WTC11 (cell line): ENCODE data around the gene MRGPRF. TPM values are rescaled to one million over a fixed set of nuclear protein-coding genes. Genes with fewer than 3 reads are reported as not detected.

ENCODE experiments used
- ATAC-seq: fragments of 200-7000 bp; cut with Tn5 transposase; 2 replicates; pipeline ENCODE4 v1.10.0; 2021; ENCODE audit warnings: mild to moderate bottlenecking, moderate library complexity
- CTCF ChIA-PET: fragments of 300-600 bp; sonication (Branson Sonifier 250); formaldehyde crosslinking; loops from one replicate; lab custom pipeline; 2021; ENCODE audit warnings: antibody characterized with exemption; lab: Charles Lee
- POLR2A ChIA-PET: fragments of 350-600 bp; sonication (Branson Sonifier 250); formaldehyde crosslinking; loops from one replicate; lab custom pipeline; 2021; ENCODE audit warnings: antibody characterized with exemption; lab: Charles Lee
- DNase-seq: peaks from one replicate; pipeline ENCODE4 v3.0.0; 2021; ENCODE audit warnings: low spot score
- H3K27ac Mint-ChIP-seq: 2 replicates; pipeline ENCODE4 v1.8.0; 2021; ENCODE audit warnings: mixed read lengths
- H3K27me3 Mint-ChIP-seq: 2 replicates; pipeline ENCODE4 v1.8.0; 2021; ENCODE audit warnings: low read depth, mild to moderate bottlenecking, moderate library complexity, mixed read lengths
- H3K36me3 Mint-ChIP-seq: 2 replicates; pipeline ENCODE4 v1.8.0; 2021; ENCODE audit warnings: mixed read lengths
- H3K4me1 Mint-ChIP-seq: 2 replicates; pipeline ENCODE4 v1.8.0; 2022; ENCODE audit warnings: mixed read lengths
- H3K4me3 Mint-ChIP-seq: 2 replicates; pipeline ENCODE4 v1.8.0; 2021; ENCODE audit warnings: mild to moderate bottlenecking, moderate library complexity, mixed read lengths
- H3K9me3 Mint-ChIP-seq: 2 replicates; pipeline ENCODE4 v1.8.0; 2021; ENCODE audit warnings: mixed read lengths
- ARID4B ChIP-seq: sonication (generic); formaldehyde crosslinking; IDR thresholded peaks from 2 replicates; pipeline ENCODE4 v1.8.0; 2023; ENCODE audit warnings: missing genetic modification reagents, mild to moderate bottlenecking, borderline replicate concordance
- CREM ChIP-seq: sonication (generic); formaldehyde crosslinking; IDR thresholded peaks from 2 replicates; pipeline ENCODE4 v1.8.1; 2022; ENCODE audit warnings: mild to moderate bottlenecking, missing genetic modification reagents, moderate library complexity
- E2F4 ChIP-seq: sonication (generic); formaldehyde crosslinking; IDR thresholded peaks from 2 replicates; pipeline ENCODE4 v1.8.1; 2022; ENCODE audit warnings: low read depth, mild to moderate bottlenecking, moderate library complexity, missing genetic modification reagents, borderline replicate concordance
- FOXK1 ChIP-seq: sonication (generic); formaldehyde crosslinking; IDR thresholded peaks from 2 replicates; pipeline ENCODE4 v1.8.0; 2022; ENCODE audit warnings: mild to moderate bottlenecking, moderate library complexity, missing genetic modification reagents
- FOXP4 ChIP-seq: sonication (generic); formaldehyde crosslinking; IDR thresholded peaks from 2 replicates; pipeline ENCODE4 v1.8.0; 2022; ENCODE audit warnings: mild to moderate bottlenecking, missing genetic modification reagents
- HMGA2 ChIP-seq: fragments of 250-450 bp; sonication (Bioruptor Pico); IDR thresholded peaks from 2 replicates; pipeline ENCODE4 v1.4.0; 2021; ENCODE audit warnings: mild to moderate bottlenecking, moderate library complexity
- IRF1 ChIP-seq: sonication (generic); formaldehyde crosslinking; IDR thresholded peaks from 2 replicates; pipeline ENCODE4 v1.8.0; 2023; ENCODE audit warnings: missing genetic modification reagents
- MXD4 ChIP-seq: fragments of 250-450 bp; sonication (Bioruptor Pico); IDR thresholded peaks from 2 replicates; pipeline ENCODE4 v1.8.0; 2021; ENCODE audit warnings: mild to moderate bottlenecking, moderate library complexity, borderline replicate concordance
- NFE2L1 ChIP-seq: sonication (generic); formaldehyde crosslinking; IDR thresholded peaks from 2 replicates; pipeline ENCODE4 v1.8.1; 2023; ENCODE audit warnings: missing genetic modification reagents
- NR1H2 ChIP-seq: sonication (generic); formaldehyde crosslinking; IDR thresholded peaks from 2 replicates; pipeline ENCODE4 v1.9.0; 2021; ENCODE audit warnings: mild to moderate bottlenecking, moderate library complexity, missing genetic modification reagents
- NR2C2 ChIP-seq: sonication (generic); formaldehyde crosslinking; IDR thresholded peaks from 2 replicates; pipeline ENCODE4 v1.8.0; 2022; ENCODE audit warnings: mild to moderate bottlenecking, missing genetic modification reagents
- OVOL2 ChIP-seq: fragments of 250-450 bp; sonication (Bioruptor Pico); IDR thresholded peaks from 2 replicates; pipeline ENCODE4 v1.9.0; 2021; ENCODE audit warnings: mild to moderate bottlenecking, borderline replicate concordance
- SMAD3 ChIP-seq: sonication (generic); formaldehyde crosslinking; IDR thresholded peaks from 2 replicates; pipeline ENCODE4 v1.8.0; 2022; ENCODE audit warnings: missing genetic modification reagents, mild to moderate bottlenecking, borderline replicate concordance
- SP1 ChIP-seq: sonication (generic); formaldehyde crosslinking; conservative IDR thresholded peaks from 2 replicates; pipeline ENCODE4 v1.8.1; 2022; ENCODE audit warnings: missing genetic modification reagents
- STAT6 ChIP-seq: sonication (generic); formaldehyde crosslinking; conservative IDR thresholded peaks from 2 replicates; pipeline ENCODE4 v1.8.1; 2023; ENCODE audit warnings: mild to moderate bottlenecking, low read depth, missing genetic modification reagents, moderate library complexity
- TCF7 ChIP-seq: sonication (generic); formaldehyde crosslinking; IDR thresholded peaks from 2 replicates; pipeline ENCODE4 v1.8.0; 2022; ENCODE audit warnings: mild to moderate bottlenecking, low read depth, missing genetic modification reagents, moderate library complexity
- ZBTB43 ChIP-seq: sonication (generic); formaldehyde crosslinking; IDR thresholded peaks from 2 replicates; pipeline ENCODE4 v1.8.1; 2023; ENCODE audit warnings: mild to moderate bottlenecking, missing genetic modification reagents
- ZNF425 ChIP-seq: fragments of 250-450 bp; sonication (Bioruptor Pico); conservative IDR thresholded peaks from 2 replicates; pipeline ENCODE4 v1.9.0; 2021; ENCODE audit warnings: mild to moderate bottlenecking
- ZNF532 ChIP-seq: fragments of 250-450 bp; sonication (Bioruptor Pico); IDR thresholded peaks from 2 replicates; pipeline ENCODE4 v1.9.0; 2021; ENCODE audit warnings: mild to moderate bottlenecking, borderline replicate concordance
- total RNA-seq: library from RNA; stranded (reverse); gene quantifications from 3 replicates; pipeline ENCODE4 v1.2.3, GENCODE V29; 2021

MRGPRF gene
- total RNA-seq, 1 experiment from 2014 or later, result 3.8 TPM

- POLR2A ChIA-PET, result no interaction called here
- ATAC-seq (no peak), DNase-seq (no peak)
- Mint-ChIP-seq H3K27ac (no peak overlapping the region), H3K9me3 (no peaks in the 10 kb centered on the region), H3K4me1 (peaks cover 19% of the 10 kb centered on the region), H3K27me3 (no peaks in the 10 kb centered on the region), H3K36me3 (no peaks in the 10 kb centered on the region), H3K4me3 (no peak overlapping the region)
- CTCF ChIA-PET, result interaction anchor here (1.1 kb wide), 1 partner anchor 14 kb away, joined by 4 read pairs; no protein-coding TSS in a partner anchor
- no peak for TF ChIP-seq NR2C2 (CRISPR knock-in tag)
- no peak for TF ChIP-seq OVOL2
- TF ChIP-seq STAT6 (CRISPR knock-in tag), result no peak
- no peak for TF ChIP-seq ARID4B (CRISPR knock-in tag)
- TF ChIP-seq TCF7 (CRISPR knock-in tag), result no peak
- TF ChIP-seq ZBTB43 (CRISPR knock-in tag), result no peak
- no peak for TF ChIP-seq E2F4 (CRISPR knock-in tag)
- TF ChIP-seq FOXK1 (CRISPR knock-in tag), result no peak
- TF ChIP-seq SP1, result no peak
- TF ChIP-seq ZNF425 (CRISPR knock-in tag), result no peak
- no peak for TF ChIP-seq MXD4 (CRISPR knock-in tag)
- no peak for TF ChIP-seq FOXP4 (CRISPR knock-in tag)
- no peak for TF ChIP-seq ZNF532 (CRISPR knock-in tag)
- no peak for TF ChIP-seq NR1H2 (CRISPR knock-in tag)
- no peak for TF ChIP-seq NFE2L1 (CRISPR knock-in tag)
- TF ChIP-seq CREM (CRISPR knock-in tag), result no peak
- no peak for TF ChIP-seq SMAD3 (CRISPR knock-in tag)
- no peak for TF ChIP-seq HMGA2 (CRISPR knock-in tag)
- no peak for TF ChIP-seq IRF1 (CRISPR knock-in tag)
Observed at GRCh38 chr11:69030301-69030700, 17.3 kb upstream of the MRGPRF start.
